Osteoblast (primary cell): Measurements from ENCODE around the gene ATP8B3. TPM values are rescaled to one million over a fixed set of nuclear protein-coding genes. Genes with fewer than 3 reads are reported as not detected.

Source experiments
- DNase-seq: peaks from one replicate; pipeline ENCODE4 v3.0.0; 2011; ENCODE audit warnings: low spot score, mixed read lengths; ENCODE audit not compliant: insufficient read length; ENCODE audit errors: missing footprints
- H2AFZ ChIP-seq: 2 replicates; pipeline ENCODE4 v1.6.0; 2011; ENCODE audit warnings: mild to moderate bottlenecking, low read length
- H3K27ac ChIP-seq: 2 replicates; pipeline ENCODE4 v1.5.1; 2011; ENCODE audit warnings: mild to moderate bottlenecking, low read depth, low read length, moderate library complexity
- H3K27me3 ChIP-seq: 2 replicates; pipeline ENCODE4 v1.6.0; 2012; ENCODE audit warnings: mild to moderate bottlenecking, control low read depth, inconsistent platforms, low read length, moderate library complexity; ENCODE audit not compliant: insufficient read depth
- H3K36me3 ChIP-seq: 2 replicates; pipeline ENCODE4 v1.5.1; 2011; ENCODE audit warnings: mild to moderate bottlenecking, low read length, control low read depth, moderate library complexity; ENCODE audit not compliant: insufficient read depth
- H3K4me1 ChIP-seq: 2 replicates; pipeline ENCODE4 v1.5.1; 2011; ENCODE audit warnings: mild to moderate bottlenecking, low read length, control low read depth, moderate library complexity; ENCODE audit not compliant: insufficient read depth
- H3K4me2 ChIP-seq: 2 replicates; pipeline ENCODE4 v1.6.0; 2011; ENCODE audit warnings: mild to moderate bottlenecking, low read length; ENCODE audit not compliant: insufficient read depth
- H3K4me3 ChIP-seq: fragments of 200-600 bp; sonication (generic); 3 replicates; pipeline ENCODE4 v1.5.1; 2012; ENCODE audit warnings: mild to moderate bottlenecking, low read length, inconsistent platforms; ENCODE audit not compliant: insufficient read depth
- H3K79me2 ChIP-seq: 2 replicates; pipeline ENCODE4 v1.6.0; 2012; ENCODE audit warnings: mild to moderate bottlenecking, low read length, control low read depth, inconsistent platforms; ENCODE audit not compliant: insufficient read depth
- H3K9me3 ChIP-seq: 2 replicates; pipeline ENCODE4 v1.5.1; 2011; ENCODE audit warnings: low read depth, low read length, control low read depth
- H4K20me1 ChIP-seq: 2 replicates; pipeline ENCODE4 v1.6.0; 2012; ENCODE audit warnings: mild to moderate bottlenecking, low read length, control low read depth; ENCODE audit not compliant: insufficient read depth
- CTCF ChIP-seq: IDR thresholded peaks from 2 replicates; pipeline ENCODE4 v1.5.1; 2011; ENCODE audit warnings: mild to moderate bottlenecking, low read depth, low read length, moderate library complexity; ENCODE audit errors: extremely low read depth
- total RNA-seq: library from RNA; depleted of rRNA; stranded (reverse); fragments of >200 nt; gene quantifications from 2 replicates; pipeline ENCODE4 v1.2.3, GENCODE V29; 2012

ATP8B3 gene
- total RNA-seq, 1 donor: 0.72 TPM

DNA sequence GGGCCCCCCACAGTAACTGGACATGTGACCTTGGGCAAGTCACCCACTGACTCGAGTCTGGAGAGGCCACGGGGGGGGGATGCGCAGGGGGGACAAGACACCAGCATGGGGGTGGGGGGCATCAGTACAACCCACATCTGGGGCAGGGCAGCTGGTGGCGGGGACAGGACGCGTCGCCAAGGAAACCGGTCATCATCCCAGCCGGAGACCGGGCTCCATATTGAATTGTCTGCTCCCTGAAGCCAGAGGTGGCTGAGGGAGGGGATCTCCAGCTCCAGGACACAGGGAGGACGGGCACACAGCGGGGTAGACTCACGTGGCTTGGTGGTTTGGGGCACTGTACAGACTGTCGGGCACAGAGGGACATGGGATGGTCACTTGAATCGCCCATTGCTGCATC is 47.3 kb downstream of the ATP8B3 start:
- no peaks in the 10 kb centered on the region for H3K36me3 ChIP-seq
- no peaks in the 10 kb centered on the region for H4K20me1 ChIP-seq
- no peak for DNase-seq
- no peaks in the 10 kb centered on the region for H3K9me3 ChIP-seq
- H2AFZ ChIP-seq: no peak overlapping the region
- H3K27me3 ChIP-seq: peaks cover 82% of the 10 kb centered on the region
- H3K79me2 ChIP-seq: no peaks in the 10 kb centered on the region
- no peak for TF ChIP-seq CTCF
- no peak overlapping the region for H3K4me3 ChIP-seq
- no peak overlapping the region for H3K27ac ChIP-seq
- H3K4me1 ChIP-seq: no peaks in the 10 kb centered on the region
- no peak overlapping the region for H3K4me2 ChIP-seq

DNA sequence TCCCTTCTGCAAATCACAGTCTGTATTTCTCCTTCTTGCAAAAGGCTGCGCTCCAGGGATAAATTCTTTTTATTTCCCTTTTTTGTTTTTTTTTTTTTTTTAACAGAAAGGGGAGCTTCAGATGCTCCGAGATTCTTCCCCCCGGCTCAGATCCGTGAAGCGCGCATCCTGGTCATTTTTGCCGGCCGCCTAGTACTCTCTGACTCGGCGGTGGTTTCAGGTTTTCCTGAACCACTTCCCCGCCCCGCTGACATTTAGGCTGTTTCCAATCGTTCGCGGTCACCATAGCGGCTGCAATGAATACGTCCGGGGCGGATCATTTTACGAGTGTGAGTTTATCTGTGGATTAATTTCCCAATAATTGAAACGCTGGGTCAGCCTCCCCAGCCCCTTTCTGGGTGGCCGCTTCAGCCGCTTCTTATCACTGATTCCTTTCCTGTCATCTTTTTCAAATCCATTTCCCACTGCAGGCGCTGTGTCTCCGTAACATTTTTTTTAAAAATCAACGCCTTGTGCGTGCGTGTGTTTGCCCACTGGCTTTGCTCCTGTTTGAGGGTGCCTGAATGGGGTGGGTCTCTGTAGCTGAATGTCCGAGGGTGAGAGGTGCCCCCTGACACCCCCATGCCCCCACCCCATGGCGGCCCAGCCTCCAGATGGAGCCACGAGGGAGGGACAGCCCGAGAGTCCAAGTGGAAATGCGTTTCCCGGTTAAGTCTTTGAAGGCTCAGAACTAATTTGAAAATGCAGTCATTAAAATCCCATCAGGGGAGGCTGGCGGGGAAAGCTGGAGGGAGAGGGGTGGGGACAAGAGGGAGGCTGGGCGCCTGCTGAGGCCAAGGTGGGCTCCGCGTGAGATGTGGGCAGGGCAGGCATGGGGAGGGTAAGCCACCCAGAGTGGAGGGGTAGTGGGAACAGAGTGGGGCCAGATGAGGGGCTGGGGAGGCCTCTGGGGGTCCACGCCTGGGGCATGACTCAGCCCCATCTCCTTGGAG is 48.1 kb downstream of the ATP8B3 start:
- H3K4me3 ChIP-seq: no peak overlapping the region
- no peaks in the 10 kb centered on the region for H4K20me1 ChIP-seq
- TF ChIP-seq CTCF: no peak
- no peaks in the 10 kb centered on the region for H3K79me2 ChIP-seq
- no peaks in the 10 kb centered on the region for H3K4me1 ChIP-seq
- H3K4me2 ChIP-seq: no peak overlapping the region
- DNase-seq: no peak
- no peaks in the 10 kb centered on the region for H3K36me3 ChIP-seq
- no peak overlapping the region for H2AFZ ChIP-seq
- H3K27me3 ChIP-seq: peaks cover 88% of the 10 kb centered on the region
- H3K9me3 ChIP-seq: no peaks in the 10 kb centered on the region
- H3K27ac ChIP-seq: no peak overlapping the region

DNA sequence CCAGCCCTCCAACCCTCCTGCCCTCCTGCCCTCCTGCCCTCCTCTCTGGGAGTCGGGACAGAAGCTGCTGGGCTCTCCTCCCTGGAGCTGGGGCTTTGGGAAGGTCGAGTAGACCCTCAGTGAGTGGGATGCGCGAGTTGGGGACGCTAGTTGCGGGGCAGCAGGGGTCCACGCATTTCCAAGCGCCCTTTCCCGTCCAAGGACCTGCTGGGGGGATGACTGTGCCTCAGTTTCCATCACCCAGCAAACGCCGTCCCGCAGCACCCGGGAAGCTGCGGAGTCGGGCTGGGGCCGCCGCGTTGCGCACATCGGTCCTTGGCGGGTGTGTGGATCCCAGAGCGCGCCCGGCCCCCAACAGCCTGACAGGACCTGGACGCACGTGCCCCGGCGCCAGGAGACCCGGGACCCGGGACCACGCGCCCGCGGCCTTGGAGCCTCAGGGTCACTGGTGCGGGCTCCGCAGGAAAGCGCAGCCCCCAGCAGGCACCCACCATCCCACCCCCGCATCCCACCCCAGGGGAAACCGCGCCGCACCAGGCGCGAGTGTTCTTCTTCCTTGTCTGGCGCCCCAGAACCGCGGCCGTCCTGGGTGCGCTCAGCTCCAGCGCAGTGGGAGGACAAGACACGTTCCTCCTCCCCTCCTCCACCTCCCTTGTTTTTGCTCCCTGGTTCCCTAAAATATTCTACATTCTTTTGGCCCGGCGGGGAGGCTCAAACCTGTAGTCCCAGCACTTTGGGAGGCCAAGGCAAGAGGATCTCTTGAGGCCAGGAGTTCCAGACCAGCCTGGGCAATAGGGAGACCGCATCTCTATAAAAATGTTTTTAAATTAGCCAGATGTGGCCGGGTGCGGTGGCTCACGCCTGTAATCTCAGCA is 49.6 kb downstream of the ATP8B3 start:
- Histone ChIP-seq H3K27me3 (peaks cover 96% of the 10 kb centered on the region), H3K27ac (no peak overlapping the region), H3K79me2 (no peaks in the 10 kb centered on the region), H3K4me2 (no peak overlapping the region), H3K4me3 (no peak overlapping the region), H4K20me1 (no peaks in the 10 kb centered on the region), H3K9me3 (no peaks in the 10 kb centered on the region), H2AFZ (no peak overlapping the region), H3K36me3 (no peaks in the 10 kb centered on the region), H3K4me1 (no peaks in the 10 kb centered on the region)
- peak; percentile 74 for DNase-seq
- no peak for TF ChIP-seq CTCF
